IMR-90 (cell line): Measurements from ENCODE around the gene ATRAID. TPM values are rescaled to one million over a fixed set of nuclear protein-coding genes. Genes with fewer than 3 reads are reported as not detected.
"Not testable (repeated sequence)": the region's sequence is repeated elsewhere in the genome, so short reads cannot be mapped to it uniquely, and the experiment has no call there.

Experiments used
- ATAC-seq: fragments of 200-7000 bp; cut with Tn5 transposase; 2 replicates; pipeline ENCODE4 v1.9.1; 2020; ENCODE audit warnings: low read depth, mild to moderate bottlenecking, moderate library complexity
- BruUV-seq: library from RNA; stranded (reverse); fragments of 400-500 nt; replicated peaks from 2 replicates; lab custom pipeline; 2021; lab: Mats Ljungman, UMichigan
- CTCF ChIA-PET: fragments of 300-600 bp; formaldehyde crosslinking; extraction: SDS; loops from one replicate; lab custom pipeline; 2021; ENCODE audit warnings: antibody characterized with exemption; lab: Yijun Ruan, JAX
- POLR2A ChIA-PET: fragments of 300-600 bp; sonication (Branson Sonifier 250); formaldehyde crosslinking; loops from one replicate; lab custom pipeline; 2022; ENCODE audit warnings: antibody characterized with exemption; ENCODE audit not compliant: unreplicated experiment; lab: Charles Lee
- DNase-seq: peaks from one replicate; pipeline ENCODE4 v3.0.0; 2013
- H2AFZ ChIP-seq: replicated peaks from 2 replicates; pipeline ENCODE3; 2013; ENCODE audit warnings: low read length, mild to moderate bottlenecking; ENCODE audit not compliant: poor library complexity
- H2AK5ac ChIP-seq: 2 replicates; pipeline ENCODE4 v1.6.1; 2013; ENCODE audit warnings: low read depth, low read length, inconsistent platforms
- H2AK9ac ChIP-seq: replicated peaks from 2 replicates; pipeline ENCODE3; 2013; ENCODE audit warnings: mild to moderate bottlenecking, low read depth, low read length, moderate library complexity; ENCODE audit not compliant: poor library complexity
- H2BK120ac ChIP-seq: 2 replicates; pipeline ENCODE4 v1.6.1; 2013; ENCODE audit warnings: low read depth, low read length, inconsistent platforms
- H2BK15ac ChIP-seq: 3 replicates; pipeline ENCODE4 v1.6.1; 2013; ENCODE audit warnings: low read depth, low read length, inconsistent platforms
- H2BK20ac ChIP-seq: 2 replicates; pipeline ENCODE4 v1.6.1; 2013; ENCODE audit warnings: low read depth, mild to moderate bottlenecking, inconsistent platforms, low read length, moderate library complexity
- H2BK5ac ChIP-seq: 2 replicates; pipeline ENCODE4 v1.6.1; 2013; ENCODE audit warnings: mild to moderate bottlenecking, low read depth, low read length, inconsistent platforms; ENCODE audit not compliant: poor library complexity, severe bottlenecking
- H3K14ac ChIP-seq: replicated peaks from 2 replicates; pipeline ENCODE4 v1.6.1; 2013; ENCODE audit warnings: low read depth, low read length, inconsistent platforms
- H3K18ac ChIP-seq: 2 replicates; pipeline ENCODE4 v1.6.1; 2013; ENCODE audit warnings: low read depth, low read length, control low read depth
- H3K23ac ChIP-seq: 2 replicates; pipeline ENCODE4 v1.6.1; 2013; ENCODE audit warnings: low read depth, low read length, inconsistent platforms
- H3K27ac ChIP-seq: 2 replicates; pipeline ENCODE4 v1.5.1; 2013; ENCODE audit warnings: mild to moderate bottlenecking, control low read depth, low read length; ENCODE audit not compliant: insufficient read depth
- H3K27me3 ChIP-seq: 2 replicates; pipeline ENCODE4 v1.6.1; 2013; ENCODE audit warnings: low read length; ENCODE audit not compliant: control insufficient read depth, insufficient read depth
- H3K36me3 ChIP-seq: 2 replicates; pipeline ENCODE4 v1.6.1; 2013; ENCODE audit warnings: low read length, mixed read lengths; ENCODE audit not compliant: control insufficient read depth, insufficient read depth
- H3K4ac ChIP-seq: 2 replicates; pipeline ENCODE4 v1.6.1; 2013; ENCODE audit warnings: low read depth, low read length, inconsistent platforms
- H3K4me1 ChIP-seq: 2 replicates; pipeline ENCODE4 v1.6.1; 2013; ENCODE audit warnings: low read length, mixed read lengths; ENCODE audit not compliant: control insufficient read depth, insufficient read depth
- H3K4me2 ChIP-seq: 2 replicates; pipeline ENCODE4 v1.6.1; 2013; ENCODE audit warnings: low read depth, mild to moderate bottlenecking, control low read depth, low read length, moderate library complexity
- H3K4me3 ChIP-seq: 2 replicates; pipeline ENCODE4 v1.5.1; 2013; ENCODE audit warnings: low read depth, mild to moderate bottlenecking, control low read depth, low read length, moderate library complexity; ENCODE audit not compliant: insufficient read depth
- H3K56ac ChIP-seq: 2 replicates; pipeline ENCODE4 v1.6.1; 2013; ENCODE audit warnings: low read length, inconsistent platforms; ENCODE audit not compliant: insufficient read depth; ENCODE audit errors: extremely low read depth
- H3K79me1 ChIP-seq, 2 experiments: 2 replicates each; pipeline ENCODE4 v1.6.1; 2013; ENCODE audit warnings: low read length in 2 of 2, inconsistent platforms in 1 of 2, low read depth in 1 of 2
- H3K9ac ChIP-seq: 2 replicates; pipeline ENCODE4 v1.6.1; 2013; ENCODE audit warnings: low read depth, low read length, control low read depth
- H3K9me1 ChIP-seq: 2 replicates; pipeline ENCODE4 v1.6.1; 2013; ENCODE audit warnings: low read length, inconsistent platforms; ENCODE audit not compliant: insufficient read depth
- H3K9me3 ChIP-seq: 2 replicates; pipeline ENCODE4 v1.6.1; 2013; ENCODE audit warnings: low read length; ENCODE audit not compliant: control insufficient read depth, insufficient read depth
- H4K20me1 ChIP-seq: 2 replicates; pipeline ENCODE4 v1.6.1; 2013; ENCODE audit warnings: low read length, inconsistent platforms; ENCODE audit not compliant: insufficient read depth
- H4K5ac ChIP-seq: 2 replicates; pipeline ENCODE4 v1.6.1; 2013; ENCODE audit warnings: mild to moderate bottlenecking, low read depth, low read length, control low read depth
- H4K8ac ChIP-seq, 2 experiments: 2 replicates each; pipeline ENCODE4 v1.6.1; 2013; ENCODE audit warnings: low read depth in 2 of 2, low read length in 2 of 2, control low read depth in 1 of 2, inconsistent platforms in 1 of 2
- H4K91ac ChIP-seq: 2 replicates; pipeline ENCODE4 v1.6.1; 2013; ENCODE audit warnings: low read depth, low read length, inconsistent platforms; ENCODE audit not compliant: insufficient read depth
- FOS ChIP-seq: fragments of 150-350 bp; IDR thresholded peaks from 2 replicates; pipeline ENCODE4 v1.6.1; 2016; ENCODE audit warnings: low read depth, low read length
- MAFK ChIP-seq: IDR thresholded peaks from 2 replicates; pipeline ENCODE4 v1.6.1; 2012; ENCODE audit warnings: low read depth, low read length, improper control_type of control experiment
- MXI1 ChIP-seq: IDR thresholded peaks from 2 replicates; pipeline ENCODE4 v1.6.1; 2012; ENCODE audit warnings: low read depth, mild to moderate bottlenecking, low read length, moderate library complexity, borderline replicate concordance
- RFX5 ChIP-seq: IDR thresholded peaks from 2 replicates; pipeline ENCODE4 v1.8.0; 2012; ENCODE audit warnings: low read depth, mild to moderate bottlenecking, low read length, moderate library complexity
- SMC3 ChIP-seq: fragments of 150-350 bp; IDR thresholded peaks from 2 replicates; pipeline ENCODE4 v1.6.1; 2016; ENCODE audit warnings: low read depth, mild to moderate bottlenecking, antibody characterized with exemption, low read length, moderate library complexity
- USF2 ChIP-seq: fragments of 150-350 bp; IDR thresholded peaks from 2 replicates; pipeline ENCODE4 v1.6.1; 2017; ENCODE audit warnings: mild to moderate bottlenecking, antibody characterized with exemption, low read length, low read depth
- WGBS, 2 experiments: methylation state at CpG; one replicate each; pipeline versions ENCODE4 v1.1.5 to v1.1.7; 2013; ENCODE audit warnings: missing lambda C conversion rate in 2 of 2; ENCODE audit not compliant: insufficient read length in 1 of 2; ENCODE audit errors: extremely low coverage in 2 of 2; 5-methylcytosine and 5-hydroxymethylcytosine counted together
- dilution Hi-C: fragments of 300-500 bp; cut with HindIII; formaldehyde crosslinking; loops from one replicate; pipeline ENCODE4 v1.14.3; 2018; ENCODE audit warnings: low sequenced_read_pairs; ENCODE audit not compliant: unreplicated experiment
- in situ Hi-C: fragments of 300-500 bp; cut with MboI; formaldehyde crosslinking; loops from 3 replicates; pipeline ENCODE4 v1.14.3; 2019; ENCODE audit warnings: low sequenced_read_pairs, inconsistent platforms, mixed read lengths
- intact Hi-C: fragments of 100-400 bp; cut with micrococcal nuclease; formaldehyde crosslinking; loops from 2 replicates; pipeline ENCODE4 v1.10.0; 2022
- polyA plus RNA-seq, 3 experiments: library from polyadenylated mRNA; depleted of rRNA; stranded (reverse); fragments of >200 nt; gene quantifications; 2 replicates each; pipeline ENCODE4 v1.2.3, GENCODE V29; 2012; ENCODE audit warnings: low replicate concordance in 1 of 3
- total RNA-seq: library from RNA; depleted of rRNA; stranded (reverse); fragments of >200 nt; gene quantifications from 2 replicates; pipeline ENCODE4 v1.2.3, GENCODE V29; 2012

Gene ATRAID
- total and polyA plus RNA-seq, 2 of the 4 experiments (the other 2 are of a cell fraction) = 138 to 173 TPM

GRCh38 chr2:27175330-27175729, 36.5 kb upstream of the ATRAID start:
- Histone ChIP-seq H3K27ac (no peak overlapping the region), H2AK5ac (no peak overlapping the region), H3K9me3 (no peaks in the 10 kb centered on the region), H3K56ac (no peak overlapping the region), H3K36me3 (no peaks in the 10 kb centered on the region), H3K4me2 (no peak overlapping the region), H2BK15ac (no peak overlapping the region), H4K20me1 (no peaks in the 10 kb centered on the region), H4K5ac (no peak overlapping the region), H3K23ac (no peak overlapping the region), H2BK20ac (no peak overlapping the region), H4K8ac (no peak overlapping the region), H3K9ac (no peak overlapping the region), H3K14ac (no peak overlapping the region), H3K4ac (no peak overlapping the region), H4K91ac (no peak overlapping the region), H3K79me1 (no peaks in the 10 kb centered on the region), H3K4me3 (no peak overlapping the region), H3K9me1 (no peaks in the 10 kb centered on the region), H3K4me1 (no peaks in the 10 kb centered on the region), H3K27me3 (peaks cover 52% of the 10 kb centered on the region), H2BK120ac (no peak overlapping the region), H2BK5ac (no peak overlapping the region), H2AFZ (no peak overlapping the region), H2AK9ac (no peak overlapping the region), H3K18ac (no peak overlapping the region)
- ChIA-PET CTCF (interaction anchor here (0.7 kb wide), 1 partner anchor 19 kb away, joined by 3 read pairs; no protein-coding TSS in a partner anchor), POLR2A (no interaction called here)
- no CpG with 5 or more reads among the region's 8 CpGs for WGBS, 2 experiments
- dilution Hi-C loops = no loop called here
- in situ Hi-C loops = no loop called here
- no TSS peak for BruUV-seq
- ATAC-seq (peak; percentile 27; the same call in 1 of the 2 replicates), DNase-seq (no peak)
- TF ChIP-seq RFX5 (no peak), USF2 (no peak), MXI1 (no peak), FOS (no peak), SMC3 (no peak), MAFK (no peak)
- intact Hi-C loops = no loop called here

GRCh38 chr2:27175781-27176180, 36.1 kb upstream of the ATRAID start:
- H3K23ac ChIP-seq, H3K27ac ChIP-seq, ATAC-seq, H2AK5ac ChIP-seq, H2AK9ac ChIP-seq, in situ Hi-C loops, H4K91ac ChIP-seq, H2BK5ac ChIP-seq, H3K79me1 ChIP-seq, H4K5ac ChIP-seq, H3K4me2 ChIP-seq, H3K9me1 ChIP-seq, CTCF ChIA-PET, intact Hi-C loops, H4K8ac ChIP-seq, H3K4me1 ChIP-seq, H2BK15ac ChIP-seq, H3K4me3 ChIP-seq, DNase-seq, H2BK120ac ChIP-seq, H3K14ac ChIP-seq, H2AFZ ChIP-seq, H4K20me1 ChIP-seq, H3K18ac ChIP-seq, dilution Hi-C loops, H2BK20ac ChIP-seq, POLR2A ChIA-PET, H3K9me3 ChIP-seq, H3K4ac ChIP-seq, H3K36me3 ChIP-seq, BruUV-seq, H3K56ac ChIP-seq, H3K9ac ChIP-seq: not testable (repeated sequence)
- H3K27me3 ChIP-seq = peaks cover 49% of the 10 kb centered on the region
- no CpG with 5 or more reads among the region's 4 CpGs for WGBS, 2 experiments
